Dedifferentiated amniotic fluid mesenchymal stem cell (primary cell): ENCODE measurements around the gene ANKRD44.

ENCODE experiments used
- DNase-seq: peaks from one replicate; pipeline ENCODE4 v3.0.0-alpha.2; 2016; ENCODE audit errors: extremely low spot score

The ANKRD44 gene

GRCh38 chr2:197113275-197113711 lies 197.3 kb downstream of the ANKRD44 start:
- peak; percentile 40 for DNase-seq

GRCh38 chr2:197109326-197109725 lies 201.3 kb downstream of the ANKRD44 start:
- no peak for DNase-seq

- DNase-seq = no peak
Measured at GRCh38 chr2:197108758-197109157, 201.8 kb downstream of the ANKRD44 start.

GRCh38 chr2:197107291-197108269 lies 203.0 kb downstream of the ANKRD44 start:
- DNase-seq = peak; percentile 50

GRCh38 chr2:197103363-197103762 lies 207.2 kb downstream of the ANKRD44 start:
- no peak for DNase-seq

- no peak for DNase-seq
Measured at GRCh38 chr2:197102231-197102630, 208.3 kb downstream of the ANKRD44 start.

GRCh38 chr2:197101519-197101918 lies 209.1 kb downstream of the ANKRD44 start:
- DNase-seq = no peak

GRCh38 chr2:197097578-197098366 lies 212.8 kb downstream of the ANKRD44 start:
- DNase-seq = peak; percentile 36

GRCh38 chr2:197096649-197097048 lies 213.9 kb downstream of the ANKRD44 start:
- no peak for DNase-seq

- peak; percentile 86 for DNase-seq
Measured at GRCh38 chr2:197092431-197092830, 218.1 kb downstream of the ANKRD44 start.

- DNase-seq = no peak
Measured at GRCh38 chr2:197090742-197091367, 219.7 kb downstream of the ANKRD44 start.

- DNase-seq = no peak
Measured at GRCh38 chr2:197089655-197090054, 220.9 kb downstream of the ANKRD44 start.

GRCh38 chr2:197088694-197089093 lies 221.9 kb downstream of the ANKRD44 start:
- peak; percentile 56 for DNase-seq

GRCh38 chr2:197086500-197086899 lies 224.1 kb downstream of the ANKRD44 start:
- no peak for DNase-seq

- DNase-seq = no peak
Measured at GRCh38 chr2:197085665-197086064, 224.9 kb downstream of the ANKRD44 start.

- DNase-seq = no peak
Measured at GRCh38 chr2:197081294-197081693, 229.3 kb downstream of the ANKRD44 start.

GRCh38 chr2:197080578-197081216 lies 229.9 kb downstream of the ANKRD44 start:
- DNase-seq = no peak

- DNase-seq = no peak
Measured at GRCh38 chr2:197079832-197080555, 230.6 kb downstream of the ANKRD44 start.

GRCh38 chr2:197079414-197079813 lies 231.2 kb downstream of the ANKRD44 start:
- no peak for DNase-seq

GRCh38 chr2:197078535-197078934 lies 232.0 kb downstream of the ANKRD44 start:
- no peak for DNase-seq

GRCh38 chr2:197077336-197077735 lies 233.2 kb downstream of the ANKRD44 start:
- DNase-seq = no peak
